ENCODE data around the gene VPS41.

Gene VPS41

GRCh38 chr7:38727184-38727940 lies 181.6 kb downstream of the VPS41 start:
- DNase-seq (ENCODE audit: low read depth), result no peak

DNA sequence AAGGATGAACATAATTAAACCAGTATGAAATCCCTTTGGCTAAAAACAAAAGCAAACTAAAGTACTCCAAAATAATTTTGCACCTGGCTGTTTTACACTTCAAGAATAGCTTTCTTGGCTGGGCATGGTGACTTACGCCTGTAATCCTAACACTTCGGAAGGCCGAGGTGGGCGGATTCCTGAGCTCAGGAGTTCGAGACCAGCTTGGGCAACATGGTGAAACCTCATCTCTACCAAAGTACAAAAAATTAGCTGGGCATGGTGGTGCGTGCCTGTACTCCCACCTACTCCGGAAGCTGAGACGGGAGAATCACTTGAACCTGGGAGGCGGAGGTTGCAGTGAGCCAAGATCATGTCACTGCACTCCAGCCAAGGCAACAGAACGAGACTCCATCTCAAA lies 185.7 kb downstream of the VPS41 start:
- DNase-seq (ENCODE audit: low read depth), result no peak

DNA sequence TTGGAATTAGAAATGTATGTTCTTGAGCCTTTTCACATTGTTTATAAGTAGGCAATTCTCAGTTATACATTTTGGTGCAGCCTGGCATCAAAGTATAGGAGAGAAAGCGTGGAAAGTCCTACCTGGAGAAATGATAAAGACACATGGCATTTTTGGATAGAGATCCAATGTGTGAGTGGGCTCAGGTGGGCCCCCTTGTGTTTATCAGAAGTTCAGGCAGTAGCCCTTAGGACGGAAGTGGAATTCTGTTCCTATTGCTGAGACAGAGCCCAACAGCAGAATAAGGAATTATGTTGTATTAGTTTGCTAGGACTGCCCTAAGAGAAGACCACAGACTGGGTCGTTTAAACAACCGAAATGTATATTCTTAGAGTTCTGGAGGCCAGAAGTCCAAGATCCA lies 192.6 kb downstream of the VPS41 start:
- DNase-seq (ENCODE audit: low read depth), result no peak

DNA sequence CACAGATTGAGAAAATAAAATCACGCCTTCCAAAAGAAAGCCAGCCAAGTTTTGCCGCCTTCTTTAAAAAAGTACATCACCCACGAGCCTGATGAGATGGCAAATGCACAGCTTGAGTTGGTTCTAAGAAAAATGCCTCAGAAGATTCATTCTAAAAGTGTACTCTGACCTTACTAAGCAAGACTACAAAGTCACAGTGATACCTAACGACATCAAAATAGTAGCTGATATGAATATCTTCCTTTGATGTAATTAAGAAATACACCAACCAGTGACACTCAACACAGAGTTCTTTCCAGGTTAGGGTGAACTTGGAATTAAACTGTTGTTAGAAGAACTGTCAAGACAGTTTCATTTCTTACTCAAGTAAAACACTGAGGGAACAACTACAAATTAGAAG lies 199.9 kb downstream of the VPS41 start:
- no peak for DNase-seq (ENCODE audit: low read depth)

DNA sequence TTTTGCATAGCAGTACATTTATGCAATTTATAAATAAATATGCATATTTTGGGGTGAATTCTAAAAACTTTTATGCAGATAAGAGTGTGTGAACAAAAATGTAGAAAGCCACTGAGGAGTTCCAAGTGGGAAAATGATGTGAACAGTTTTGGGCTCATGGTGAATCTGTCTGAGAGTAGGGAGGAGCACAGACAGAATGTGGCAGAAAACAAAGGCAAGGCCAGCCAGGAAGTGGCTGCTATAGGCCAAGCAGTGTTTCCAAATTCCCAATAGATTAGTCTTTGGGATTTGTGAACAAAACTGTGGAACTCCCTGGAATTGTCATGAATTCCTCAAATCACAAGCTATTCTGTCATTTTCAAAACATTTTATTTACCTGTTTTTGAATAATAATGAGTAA lies 204.2 kb downstream of the VPS41 start:
- DNase-seq (ENCODE audit: low read depth), result no peak

DNA sequence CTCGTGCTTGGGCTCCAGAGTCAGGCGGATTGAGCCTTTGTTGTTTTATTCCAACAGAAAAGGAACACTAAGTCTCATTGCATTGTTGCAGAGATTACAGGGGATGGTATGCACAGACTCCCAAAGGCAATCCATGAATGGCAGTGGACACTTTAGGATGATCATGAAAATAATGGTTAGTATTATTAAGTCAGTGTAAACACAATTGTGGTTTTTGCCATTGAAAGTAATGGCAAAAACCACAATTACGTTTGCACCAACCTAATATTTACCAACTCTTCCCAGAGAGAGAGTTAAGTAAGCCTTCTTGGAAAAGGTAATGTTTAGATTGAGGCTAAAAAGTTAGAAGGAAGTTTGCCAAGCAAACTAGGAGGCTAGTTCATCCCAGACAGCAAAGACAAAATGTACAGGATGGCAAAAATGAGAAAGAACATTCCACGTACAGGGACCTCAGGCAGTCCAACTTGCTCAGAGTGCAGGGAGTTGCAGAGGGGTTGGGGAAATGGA lies 204.9 kb downstream of the VPS41 start:
- DNase-seq (ENCODE audit: low read depth), result no peak

DNA sequence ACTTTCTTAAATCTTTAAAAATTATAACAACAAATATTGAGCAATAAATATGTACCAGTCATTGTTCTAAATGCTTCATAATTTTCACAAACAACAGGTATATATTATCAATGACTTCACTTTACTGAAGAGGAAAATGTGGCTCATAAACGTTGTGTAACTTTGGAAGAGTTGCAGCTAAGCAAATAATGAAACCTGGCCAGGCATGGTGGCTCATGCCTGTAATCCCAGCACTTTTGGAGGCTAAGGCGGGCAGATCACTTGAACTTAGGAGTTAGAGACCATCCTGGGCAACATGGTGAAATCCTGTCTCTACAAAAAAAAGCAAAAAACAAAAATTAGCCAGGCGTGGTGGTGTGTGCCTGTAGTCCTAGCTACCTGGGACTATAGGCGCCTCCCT lies 205.9 kb downstream of the VPS41 start:
- DNase-seq (ENCODE audit: low read depth), result no peak

- no peak for DNase-seq (ENCODE audit: low read depth)
These were observed 206.9 kb downstream of the VPS41 start for GRCh38 chr7:38702002-38702535.

DNA sequence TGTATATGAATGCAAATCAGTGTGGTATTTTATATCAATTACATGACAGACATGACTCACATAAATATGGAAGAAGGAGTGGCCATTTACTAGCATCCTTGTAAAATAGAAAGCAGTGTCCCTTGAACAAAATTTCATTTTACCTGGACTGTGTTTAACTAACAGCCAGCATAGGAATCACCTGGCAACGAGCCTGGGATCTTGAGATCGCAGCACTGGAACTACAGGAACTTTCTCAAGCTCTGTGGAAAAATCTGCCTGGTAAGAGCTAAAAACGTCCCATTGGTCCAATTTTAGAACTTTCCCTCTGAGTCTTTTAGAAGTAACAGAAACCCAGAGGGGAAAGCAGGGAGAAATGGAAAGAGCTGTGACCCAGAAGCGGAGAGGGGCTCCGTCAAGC lies 208.9 kb downstream of the VPS41 start:
- no peak for DNase-seq (ENCODE audit: low read depth)

DNA sequence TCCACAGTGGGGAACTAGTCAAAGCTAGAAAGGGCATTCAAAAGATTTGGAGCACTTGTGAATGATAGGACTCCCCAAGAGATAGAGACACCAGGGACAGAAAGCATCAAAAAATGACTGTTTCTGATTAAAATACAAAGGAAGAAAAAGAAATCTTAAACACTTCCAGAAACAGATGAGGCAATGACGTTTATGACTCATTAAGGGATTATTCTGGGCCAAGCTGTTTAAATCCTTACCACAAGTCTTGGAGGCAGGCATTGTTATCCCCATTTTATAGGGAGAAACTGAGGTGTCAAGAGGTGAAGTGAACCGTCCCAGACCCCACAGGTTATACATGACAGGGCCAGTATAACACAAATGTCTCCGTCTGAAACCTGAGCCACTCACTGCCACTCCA lies 209.5 kb downstream of the VPS41 start:
- no peak for DNase-seq (ENCODE audit: low read depth)

GRCh38 chr7:38694326-38694725 lies 214.7 kb downstream of the VPS41 start:
- DNase-seq (ENCODE audit: low read depth), result no peak

DNA sequence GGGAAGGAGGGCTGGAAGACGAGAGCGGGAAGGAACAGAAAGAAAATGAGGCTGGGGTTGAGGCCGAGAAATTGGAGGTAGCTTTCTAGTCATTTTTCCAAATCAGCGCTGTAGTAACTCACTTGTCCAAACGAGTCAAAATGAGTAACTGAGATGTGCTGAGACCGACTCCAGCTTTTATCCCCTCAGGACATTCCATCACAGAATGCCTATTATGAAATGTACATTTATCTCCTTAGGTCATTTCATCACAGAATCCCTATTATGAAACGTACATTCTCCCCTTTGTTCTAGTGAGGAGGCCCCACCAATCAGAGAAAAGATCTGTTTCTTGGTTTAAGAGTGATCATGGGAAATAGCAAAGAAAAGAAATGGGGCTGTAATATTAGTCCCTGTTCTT lies 222.1 kb downstream of the VPS41 start:
- DNase-seq (ENCODE audit: low read depth), result no peak

GRCh38 chr7:38685851-38686250 lies 223.1 kb downstream of the VPS41 start:
- DNase-seq (ENCODE audit: low read depth), result no peak

- no peak for DNase-seq (ENCODE audit: low read depth)
These were observed 226.4 kb downstream of the VPS41 start for GRCh38 chr7:38682606-38683005.

DNA sequence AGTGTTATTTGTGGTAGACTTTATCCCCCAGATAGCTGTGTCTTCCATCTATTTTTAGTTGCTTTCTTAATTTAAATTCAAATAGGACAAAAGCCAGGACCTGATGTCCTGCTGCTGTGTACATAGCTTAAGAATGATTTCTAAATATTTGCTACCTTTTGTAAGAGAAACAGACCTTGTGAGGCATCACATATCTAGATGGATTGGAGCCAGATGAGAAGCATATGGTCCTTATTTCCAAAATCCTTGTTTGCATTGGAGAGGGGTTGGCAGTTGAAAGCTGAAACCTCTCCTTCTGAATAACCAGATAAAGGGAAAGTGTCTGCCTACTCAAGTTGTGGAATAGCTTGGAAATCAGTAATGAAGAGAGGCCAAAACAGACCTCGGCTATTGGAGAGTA lies 227.1 kb downstream of the VPS41 start:
- no peak for DNase-seq (ENCODE audit: low read depth)

- DNase-seq (ENCODE audit: low read depth), result no peak
These were observed 229.6 kb downstream of the VPS41 start for GRCh38 chr7:38679419-38679818.

- DNase-seq (ENCODE audit: low read depth), result no peak
These were observed 230.3 kb downstream of the VPS41 start for GRCh38 chr7:38678698-38679054.

GRCh38 chr7:38677981-38678697 lies 230.9 kb downstream of the VPS41 start:
- no peak for DNase-seq (ENCODE audit: low read depth)

- DNase-seq (ENCODE audit: low read depth), result no peak
These were observed 233.4 kb downstream of the VPS41 start for GRCh38 chr7:38675494-38676106.

- DNase-seq (ENCODE audit: low read depth), result no peak
These were observed 234.5 kb downstream of the VPS41 start for GRCh38 chr7:38674513-38674912.

DNA sequence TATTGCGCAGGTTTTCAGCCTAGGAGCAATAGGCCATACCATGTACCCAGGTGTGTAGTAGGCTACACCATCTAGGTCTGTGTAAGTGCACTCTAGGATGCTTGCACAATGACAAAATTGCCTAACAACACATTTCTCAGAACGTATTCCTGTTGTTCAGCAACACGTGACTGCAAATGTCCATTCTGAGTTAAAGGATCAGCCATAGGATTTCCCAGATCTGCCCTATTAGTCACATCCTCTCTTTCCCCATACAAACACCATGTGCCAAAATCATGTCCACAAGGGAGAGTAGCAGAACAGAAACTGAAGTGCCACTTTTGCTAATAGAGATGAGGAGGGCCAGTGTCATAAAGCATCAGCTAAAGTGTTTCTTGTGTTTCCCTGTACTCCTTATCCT lies 235.2 kb downstream of the VPS41 start:
- no peak for DNase-seq (ENCODE audit: low read depth)

All from activated gamma-delta T cell treated with anti-CD3 and anti-CD28 coated beads, Interleukin-2, amount 50 U/mL, for 16 hours (primary cell).